ENCODE results near the gene LARP1B.

DNA sequence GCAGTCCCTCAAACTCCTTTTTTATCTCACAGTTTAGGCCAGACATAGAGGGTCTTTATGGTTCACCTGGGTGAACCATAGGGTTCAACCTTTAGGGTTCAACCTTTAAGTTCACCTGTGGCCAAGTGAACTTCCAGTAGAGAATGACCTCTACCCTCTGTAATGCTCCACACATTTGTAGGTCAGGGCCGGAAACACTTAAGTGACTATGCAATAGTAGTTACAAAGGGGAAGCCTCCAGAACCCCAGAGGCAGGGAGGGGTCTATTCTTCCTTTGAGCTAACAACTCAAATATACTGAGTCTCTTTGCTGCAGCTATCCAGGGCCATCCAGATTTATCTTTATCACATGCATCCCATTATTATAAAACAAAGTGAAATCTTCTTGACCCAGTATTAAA is 100.0 kb downstream of the LARP1B start:
- TF ChIP-seq POLR2A (IDR thresholded peaks at IDR 0.05) (no peak), POLR2AphosphoS5 (IDR thresholded peaks at IDR 0.05) (no peak), EP300 (IDR thresholded peaks at IDR 0.05; ENCODE audit: low read depth) (no peak)
- TF ChIP-seq, protein P1, sequence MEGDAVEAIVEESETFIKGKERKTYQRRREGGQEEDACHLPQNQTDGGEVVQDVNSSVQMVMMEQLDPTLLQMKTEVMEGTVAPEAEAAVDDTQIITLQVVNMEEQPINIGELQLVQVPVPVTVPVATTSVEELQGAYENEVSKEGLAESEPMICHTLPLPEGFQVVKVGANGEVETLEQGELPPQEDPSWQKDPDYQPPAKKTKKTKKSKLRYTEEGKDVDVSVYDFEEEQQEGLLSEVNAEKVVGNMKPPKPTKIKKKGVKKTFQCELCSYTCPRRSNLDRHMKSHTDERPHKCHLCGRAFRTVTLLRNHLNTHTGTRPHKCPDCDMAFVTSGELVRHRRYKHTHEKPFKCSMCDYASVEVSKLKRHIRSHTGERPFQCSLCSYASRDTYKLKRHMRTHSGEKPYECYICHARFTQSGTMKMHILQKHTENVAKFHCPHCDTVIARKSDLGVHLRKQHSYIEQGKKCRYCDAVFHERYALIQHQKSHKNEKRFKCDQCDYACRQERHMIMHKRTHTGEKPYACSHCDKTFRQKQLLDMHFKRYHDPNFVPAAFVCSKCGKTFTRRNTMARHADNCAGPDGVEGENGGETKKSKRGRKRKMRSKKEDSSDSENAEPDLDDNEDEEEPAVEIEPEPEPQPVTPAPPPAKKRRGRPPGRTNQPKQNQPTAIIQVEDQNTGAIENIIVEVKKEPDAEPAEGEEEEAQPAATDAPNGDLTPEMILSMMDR (IDR thresholded peaks at IDR 0.05), result no peak

Data from transverse colon (tissue), 4 donors.